GM12801 (cell line): ENCODE measurements around the gene ASB15.

Experiments used
- TF ChIP-seq, protein P1 (sequence below): IDR thresholded peaks from one replicate; pipeline ENCODE4 v1.5.1; 2011; ENCODE audit warnings: control low read depth; ENCODE audit not compliant: insufficient read length; ENCODE audit errors: extremely low read depth

ASB15 gene

DNA sequence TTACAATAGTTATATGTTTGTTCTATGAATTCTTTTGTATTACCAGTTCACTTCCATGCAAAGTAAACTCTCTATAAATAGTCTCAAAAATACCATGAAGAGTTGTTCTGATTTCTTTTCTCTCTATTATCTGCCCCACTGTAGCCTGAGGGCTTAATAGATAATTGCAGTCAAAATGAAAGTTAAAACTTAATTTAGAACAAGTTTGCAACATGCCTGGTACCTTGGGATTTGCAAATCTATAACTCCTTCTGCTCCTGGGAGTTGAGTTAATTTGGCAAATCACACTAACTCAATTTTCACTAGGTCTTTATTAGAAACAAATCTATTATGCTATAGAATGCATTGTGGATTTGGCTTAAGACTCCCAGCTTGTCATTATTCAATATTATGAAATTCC is 22.2 kb upstream of the ASB15 start:
- TF ChIP-seq, protein P1, sequence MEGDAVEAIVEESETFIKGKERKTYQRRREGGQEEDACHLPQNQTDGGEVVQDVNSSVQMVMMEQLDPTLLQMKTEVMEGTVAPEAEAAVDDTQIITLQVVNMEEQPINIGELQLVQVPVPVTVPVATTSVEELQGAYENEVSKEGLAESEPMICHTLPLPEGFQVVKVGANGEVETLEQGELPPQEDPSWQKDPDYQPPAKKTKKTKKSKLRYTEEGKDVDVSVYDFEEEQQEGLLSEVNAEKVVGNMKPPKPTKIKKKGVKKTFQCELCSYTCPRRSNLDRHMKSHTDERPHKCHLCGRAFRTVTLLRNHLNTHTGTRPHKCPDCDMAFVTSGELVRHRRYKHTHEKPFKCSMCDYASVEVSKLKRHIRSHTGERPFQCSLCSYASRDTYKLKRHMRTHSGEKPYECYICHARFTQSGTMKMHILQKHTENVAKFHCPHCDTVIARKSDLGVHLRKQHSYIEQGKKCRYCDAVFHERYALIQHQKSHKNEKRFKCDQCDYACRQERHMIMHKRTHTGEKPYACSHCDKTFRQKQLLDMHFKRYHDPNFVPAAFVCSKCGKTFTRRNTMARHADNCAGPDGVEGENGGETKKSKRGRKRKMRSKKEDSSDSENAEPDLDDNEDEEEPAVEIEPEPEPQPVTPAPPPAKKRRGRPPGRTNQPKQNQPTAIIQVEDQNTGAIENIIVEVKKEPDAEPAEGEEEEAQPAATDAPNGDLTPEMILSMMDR = no peak

DNA sequence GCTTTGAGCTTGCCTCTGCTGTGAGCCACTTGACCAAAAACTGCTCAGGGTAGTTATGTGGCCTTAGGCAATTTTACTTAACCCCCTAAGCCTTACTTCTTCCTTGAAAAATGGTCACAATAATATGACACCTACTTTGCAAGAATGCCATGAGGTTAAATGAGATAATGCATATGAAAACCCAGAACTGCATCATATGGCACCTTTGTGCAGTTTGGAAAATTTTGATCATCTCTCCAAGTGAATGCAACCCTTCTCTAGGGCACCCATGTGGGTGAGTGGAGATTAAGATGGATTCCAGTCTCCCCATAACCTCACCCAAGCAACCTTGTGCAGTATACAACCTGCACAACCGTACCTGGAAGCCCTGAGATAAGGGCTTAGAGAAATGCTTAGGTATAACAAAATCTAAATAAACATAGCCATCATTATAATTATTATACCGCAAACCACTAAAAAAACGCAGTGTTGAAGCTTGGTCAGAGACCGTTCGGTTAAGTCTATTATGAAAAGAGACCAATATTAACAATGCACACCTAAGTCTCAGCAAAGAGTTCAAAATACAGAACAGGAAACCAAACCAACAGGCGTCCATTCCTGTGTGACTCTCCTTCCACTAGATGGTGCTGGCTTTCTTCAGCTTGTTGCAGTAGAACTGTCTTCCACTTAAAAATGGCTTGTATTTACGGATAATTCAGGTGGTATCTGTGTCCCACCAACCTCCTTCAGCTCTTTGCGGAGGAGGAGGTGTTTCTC is 21.0 kb upstream of the ASB15 start:
- TF ChIP-seq, protein P1 = no peak

DNA sequence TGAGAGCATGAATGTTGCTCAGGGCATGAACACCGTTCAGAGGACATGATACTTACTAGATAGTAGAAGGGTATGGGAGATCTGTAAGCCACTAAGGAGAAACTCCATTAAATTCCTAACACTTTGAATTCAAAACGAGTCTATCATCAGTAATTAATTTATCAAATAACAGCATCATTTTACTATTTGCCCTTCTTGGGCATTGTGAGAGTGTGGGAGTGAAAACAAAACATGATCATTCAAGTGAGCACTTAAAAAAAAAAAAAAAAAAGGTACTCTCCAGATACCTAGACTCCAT is 20.5 kb upstream of the ASB15 start:
- TF ChIP-seq, protein P1 = no peak

DNA sequence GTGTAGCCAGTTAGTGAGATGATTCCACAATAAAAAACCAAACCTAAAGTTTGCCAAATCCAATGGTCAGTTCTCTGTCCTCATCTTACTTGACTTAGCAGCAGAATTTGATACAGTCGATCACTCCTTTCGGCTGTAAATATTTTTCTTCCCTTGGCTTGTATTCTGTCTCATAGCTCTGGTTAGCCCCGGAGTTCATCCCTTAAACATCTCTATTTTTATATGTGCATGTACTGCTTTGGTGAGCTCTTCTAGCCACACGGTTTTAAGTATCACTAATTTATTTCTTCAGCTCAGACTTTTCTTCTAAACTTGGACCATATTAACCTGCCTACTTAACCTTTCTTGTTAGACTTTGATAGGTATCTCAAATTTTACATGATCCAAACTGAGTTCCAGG is 17.8 kb upstream of the ASB15 start:
- TF ChIP-seq, protein P1 = no peak

DNA sequence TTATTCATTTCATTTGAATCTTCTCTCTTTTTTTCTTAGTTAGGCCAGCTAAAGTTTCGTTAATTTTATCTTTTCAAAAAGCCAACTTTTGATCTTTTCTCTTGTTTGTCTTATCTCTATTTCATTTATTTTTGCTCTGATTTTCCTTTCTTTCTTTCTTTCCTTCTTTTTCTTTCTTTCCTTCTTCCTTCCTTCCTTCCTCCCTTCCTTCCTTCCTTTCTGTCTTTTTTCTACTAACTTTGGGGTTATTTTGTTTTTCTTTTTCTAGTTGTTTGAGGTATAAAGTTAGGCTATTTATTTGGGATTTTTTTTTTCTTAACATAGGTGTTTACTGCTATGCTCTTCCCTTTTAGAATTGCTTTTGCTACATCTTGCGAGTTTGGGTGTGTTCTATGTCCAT is 13.2 kb upstream of the ASB15 start:
- TF ChIP-seq, protein P1 = no peak

DNA sequence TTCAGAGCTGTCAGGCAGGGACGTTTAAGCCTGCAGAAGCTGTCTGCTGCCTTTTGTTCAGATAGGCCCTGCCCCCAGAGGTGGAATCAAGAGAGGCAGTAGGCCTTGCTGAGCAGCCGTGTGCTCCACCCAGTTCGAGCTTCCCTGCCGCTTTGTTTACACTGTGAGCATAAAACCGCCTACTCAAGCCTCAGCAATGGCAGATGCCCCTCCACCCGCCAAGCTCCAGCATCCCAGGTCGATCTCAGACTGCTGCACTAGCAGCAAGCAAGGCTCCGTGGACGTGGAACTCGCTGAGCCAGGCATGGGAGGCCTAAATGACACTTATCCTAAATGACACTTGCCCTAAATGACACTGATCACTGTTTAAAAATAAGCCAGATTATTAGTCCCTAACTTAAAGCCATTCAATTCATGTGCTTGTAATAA is 6.8 kb upstream of the ASB15 start:
- TF ChIP-seq, protein P1 = no peak

DNA sequence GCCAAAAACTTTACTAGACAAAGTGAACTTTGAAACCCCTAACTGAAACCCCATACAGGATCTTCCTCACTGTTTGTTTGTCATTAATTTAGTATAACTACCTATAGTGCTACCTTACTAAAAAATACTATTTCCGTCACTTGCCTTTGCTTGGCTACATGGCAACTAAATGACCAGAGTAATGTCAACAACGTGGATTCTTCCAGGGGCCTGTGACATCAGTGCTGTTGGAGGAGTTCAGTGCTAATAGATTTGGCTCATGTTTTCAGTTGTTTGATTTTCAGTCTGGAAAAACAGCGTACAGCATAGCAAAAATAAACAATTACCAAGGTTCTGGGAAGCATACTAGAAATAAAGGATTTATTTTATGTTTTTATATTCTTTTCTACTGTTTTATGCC is 3.0 kb upstream of the ASB15 start:
- TF ChIP-seq, protein P1 = no peak
